ENCODE results near the gene LYRM2. TPM values are rescaled to one million over a fixed set of nuclear protein-coding genes. Genes with fewer than 3 reads are reported as not detected.

Gene LYRM2
- total RNA-seq, 3 donors from 2014 or later: 29.1 to 32.8 (median 29.7) TPM

- Mint-ChIP-seq H3K9me3 (no peaks in the 10 kb centered on the region), H3K27me3 (ENCODE audit: low read depth) (peaks cover 2% of the 10 kb centered on the region), H3K4me3 (no peak overlapping the region), H3K36me3 (ENCODE audit: insufficient read depth) (no peaks in the 10 kb centered on the region), H3K4me1 (ENCODE audit: low read depth) (no peaks in the 10 kb centered on the region)
- DNase-seq (no peak), ATAC-seq (no peak)
Observed at GRCh38 chr6:89539779-89540178, 98.8 kb downstream of the LYRM2 start.

GRCh38 chr6:89536231-89536630 is 102.3 kb downstream of the LYRM2 start:
- no peak for ATAC-seq
- Mint-ChIP-seq H3K9me3 (no peaks in the 10 kb centered on the region), H3K4me3 (no peak overlapping the region), H3K27me3 (ENCODE audit: low read depth) (no peaks in the 10 kb centered on the region), H3K4me1 (ENCODE audit: low read depth) (no peaks in the 10 kb centered on the region), H3K36me3 (ENCODE audit: insufficient read depth) (peaks cover 2% of the 10 kb centered on the region)
- DNase-seq: no peak

GRCh38 chr6:89530982-89531381 is 107.6 kb downstream of the LYRM2 start:
- ATAC-seq (no peak), DNase-seq (no peak)
- peaks cover 2% of the 10 kb centered on the region for H3K4me1 Mint-ChIP-seq (ENCODE audit: low read depth)
- no peak overlapping the region for H3K4me3 Mint-ChIP-seq
- H3K9me3 Mint-ChIP-seq: no peaks in the 10 kb centered on the region
- H3K36me3 Mint-ChIP-seq (ENCODE audit: insufficient read depth): peaks cover 2% of the 10 kb centered on the region
- H3K27me3 Mint-ChIP-seq (ENCODE audit: low read depth): no peaks in the 10 kb centered on the region

GRCh38 chr6:89528866-89529265 is 109.7 kb downstream of the LYRM2 start:
- peaks cover 2% of the 10 kb centered on the region for H3K36me3 Mint-ChIP-seq (ENCODE audit: insufficient read depth)
- H3K9me3 Mint-ChIP-seq: no peaks in the 10 kb centered on the region
- H3K4me3 Mint-ChIP-seq: no peak overlapping the region
- H3K4me1 Mint-ChIP-seq (ENCODE audit: low read depth): peaks cover 2% of the 10 kb centered on the region
- no peaks in the 10 kb centered on the region for H3K27me3 Mint-ChIP-seq (ENCODE audit: low read depth)
- ATAC-seq (no peak), DNase-seq (no peak)

- peaks cover 2% of the 10 kb centered on the region for H3K36me3 Mint-ChIP-seq (ENCODE audit: insufficient read depth)
- ATAC-seq: no peak
- no peaks in the 10 kb centered on the region for H3K27me3 Mint-ChIP-seq (ENCODE audit: low read depth)
- no peak for DNase-seq
- no peak overlapping the region for H3K4me3 Mint-ChIP-seq
- H3K9me3 Mint-ChIP-seq: no peaks in the 10 kb centered on the region
- H3K4me1 Mint-ChIP-seq (ENCODE audit: low read depth): peaks cover 2% of the 10 kb centered on the region
Observed at GRCh38 chr6:89527634-89528033, 110.9 kb downstream of the LYRM2 start.

- H3K9me3 Mint-ChIP-seq: no peaks in the 10 kb centered on the region
- no peak for DNase-seq
- H3K4me3 Mint-ChIP-seq: no peak overlapping the region
- ATAC-seq: no peak
- H3K27me3 Mint-ChIP-seq (ENCODE audit: low read depth): no peaks in the 10 kb centered on the region
- peaks cover 2% of the 10 kb centered on the region for H3K4me1 Mint-ChIP-seq (ENCODE audit: low read depth)
- H3K36me3 Mint-ChIP-seq (ENCODE audit: insufficient read depth): no peaks in the 10 kb centered on the region
Observed at GRCh38 chr6:89526563-89526869, 112.0 kb downstream of the LYRM2 start.

- no peak for ATAC-seq
- no peaks in the 10 kb centered on the region for H3K9me3 Mint-ChIP-seq
Observed at GRCh38 chr6:89525786-89526562, 112.6 kb downstream of the LYRM2 start.

GRCh38 chr6:89522778-89523177 is 115.8 kb downstream of the LYRM2 start:
- Mint-ChIP-seq H3K4me3 (no peak overlapping the region), H3K27me3 (ENCODE audit: low read depth) (no peaks in the 10 kb centered on the region), H3K9me3 (no peaks in the 10 kb centered on the region), H3K36me3 (ENCODE audit: insufficient read depth) (no peaks in the 10 kb centered on the region), H3K4me1 (ENCODE audit: low read depth) (peaks cover 2% of the 10 kb centered on the region)
- no peak for ATAC-seq
- DNase-seq: no peak

More at GRCh38 chr6:89525786-89526562, 112.6 kb downstream of the LYRM2 start:
- H3K4me3 Mint-ChIP-seq: no peak overlapping the region
- no peaks in the 10 kb centered on the region for H3K36me3 Mint-ChIP-seq (ENCODE audit: insufficient read depth)
- DNase-seq: no peak
- H3K4me1 Mint-ChIP-seq (ENCODE audit: low read depth): peaks cover 2% of the 10 kb centered on the region
- no peaks in the 10 kb centered on the region for H3K27me3 Mint-ChIP-seq (ENCODE audit: low read depth)

GRCh38 chr6:89520736-89521135 is 117.8 kb downstream of the LYRM2 start:
- no peaks in the 10 kb centered on the region for H3K27me3 Mint-ChIP-seq (ENCODE audit: low read depth)
- H3K4me3 Mint-ChIP-seq: no peak overlapping the region
- no peak for ATAC-seq
- no peak for DNase-seq
- no peaks in the 10 kb centered on the region for H3K9me3 Mint-ChIP-seq
- no peaks in the 10 kb centered on the region for H3K4me1 Mint-ChIP-seq (ENCODE audit: low read depth)
- H3K36me3 Mint-ChIP-seq (ENCODE audit: insufficient read depth): no peaks in the 10 kb centered on the region

GRCh38 chr6:89518352-89519055 is 120.0 kb downstream of the LYRM2 start:
- Mint-ChIP-seq H3K9me3 (no peaks in the 10 kb centered on the region), H3K27me3 (ENCODE audit: low read depth) (no peaks in the 10 kb centered on the region), H3K4me1 (ENCODE audit: low read depth) (no peaks in the 10 kb centered on the region), H3K36me3 (ENCODE audit: insufficient read depth) (no peaks in the 10 kb centered on the region), H3K4me3 (no peak overlapping the region)
- no peak for DNase-seq
- ATAC-seq: no peak

Other genes starting within 250 kb of the LYRM2 start
- gene RRAGD, start 226.5 kb downstream of the LYRM2 start, total RNA-seq: 10 to 100 TPM in 2 of 3 donors, 1 to 10 TPM in 1; 7.3 to 11.9 (median 10.2) TPM
- gene ANKRD6, start 205.6 kb downstream of the LYRM2 start, total RNA-seq: 1 to 10 TPM; 2.3 to 2.7 (median 2.7) TPM
- 10 to 100 TPM; 74.7 to 93.0 (median 86.3) TPM for gene MDN1, start 181.0 kb upstream of the LYRM2 start, total RNA-seq
- 10 to 100 TPM; 19.3 to 22.2 (median 19.5) TPM for gene CASP8AP2, start 191.1 kb upstream of the LYRM2 start, total RNA-seq

Data from activated T-cell treated with anti-CD3 and anti-CD28 coated beads, Interleukin-2, amount 50 U/mL, for 4 hours (primary cell).